ENCODE measurements around the gene TMEM109.

Gene TMEM109

GRCh38 chr11:60923326-60923725 is 9.4 kb downstream of the TMEM109 start:
- H3K4me3 ChIP-seq (ENCODE audit: low read length): peak overlapping the region; percentile 87
- no peak for DNase-seq (ENCODE audit: low read depth)
- TF ChIP-seq CTCF (conservative IDR thresholded peaks at IDR 0.05; ENCODE audit: low read depth, low read length): peak; percentile 8

- TF ChIP-seq CTCF (conservative IDR thresholded peaks at IDR 0.05; ENCODE audit: low read depth, low read length): no peak
- no peak for DNase-seq (ENCODE audit: low read depth)
- H3K4me3 ChIP-seq (ENCODE audit: low read length): peak overlapping the region; percentile 87
Observed at GRCh38 chr11:60923800-60924109, 9.8 kb downstream of the TMEM109 start.

- DNase-seq (ENCODE audit: low read depth): no peak
- no peak for TF ChIP-seq CTCF (conservative IDR thresholded peaks at IDR 0.05; ENCODE audit: low read depth, low read length)
- peak within 1 kb of the TSS; percentile 87 for H3K4me3 ChIP-seq (ENCODE audit: low read length)
Observed at GRCh38 chr11:60924110-60924905, 10.3 kb downstream of the TMEM109 start, which contains the start of gene TMEM132A. TMEM132A (plus strand) TSS chr11:60924460; CDS start chr11:60924634, 174 bp downstream.

- DNase-seq (ENCODE audit: low read depth): no peak
- H3K4me3 ChIP-seq (ENCODE audit: low read length): peak overlapping the region; percentile 87
- TF ChIP-seq CTCF (conservative IDR thresholded peaks at IDR 0.05; ENCODE audit: low read depth, low read length): no peak
Observed at GRCh38 chr11:60924906-60925853, 11.2 kb downstream of the TMEM109 start.

GRCh38 chr11:60925868-60926267 is 11.9 kb downstream of the TMEM109 start:
- TF ChIP-seq CTCF (conservative IDR thresholded peaks at IDR 0.05; ENCODE audit: low read depth, low read length): no peak
- peak overlapping the region; percentile 87 for H3K4me3 ChIP-seq (ENCODE audit: low read length)
- no peak for DNase-seq (ENCODE audit: low read depth)

GRCh38 chr11:60926500-60926899 is 12.5 kb downstream of the TMEM109 start:
- no peak for TF ChIP-seq CTCF (conservative IDR thresholded peaks at IDR 0.05; ENCODE audit: low read depth, low read length)
- DNase-seq (ENCODE audit: low read depth): no peak
- peak overlapping the region; percentile 87 for H3K4me3 ChIP-seq (ENCODE audit: low read length)

Measured in retinal pigment epithelial cell (primary cell).